Stimulated activated CD4-positive, alpha-beta T cell treated with anti-CD3 and anti-CD28 coated beads, Interleukin-4, amount 100 ng/mL, for 4 hours (primary cell): ENCODE measurements around the gene SLC8B1.

Experiments
- DNase-seq, 2 experiments: peaks; one replicate each; pipeline ENCODE4 v3.0.0-alpha.2; 2020

Gene SLC8B1

DNA sequence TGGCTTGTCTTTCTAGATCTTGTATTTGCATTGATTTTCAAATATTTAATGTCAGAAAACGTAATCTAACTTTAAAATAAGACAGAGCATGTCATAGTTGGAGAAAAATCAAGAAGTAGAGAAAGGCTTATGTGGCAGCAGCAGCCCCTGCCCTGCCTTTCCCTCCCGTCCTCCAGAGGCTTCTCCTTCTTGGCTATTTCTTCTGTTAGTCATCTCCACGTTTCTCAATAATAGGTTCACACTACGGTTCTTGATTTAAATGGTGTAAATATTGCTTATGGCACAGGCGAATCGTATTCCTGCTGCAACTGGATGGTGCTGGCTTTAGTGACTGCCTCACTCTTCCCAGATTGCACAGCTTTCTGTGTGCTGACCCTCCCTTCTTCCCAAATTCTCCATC is 42.8 kb downstream of the SLC8B1 start:
- DNase-seq, result no peak

DNA sequence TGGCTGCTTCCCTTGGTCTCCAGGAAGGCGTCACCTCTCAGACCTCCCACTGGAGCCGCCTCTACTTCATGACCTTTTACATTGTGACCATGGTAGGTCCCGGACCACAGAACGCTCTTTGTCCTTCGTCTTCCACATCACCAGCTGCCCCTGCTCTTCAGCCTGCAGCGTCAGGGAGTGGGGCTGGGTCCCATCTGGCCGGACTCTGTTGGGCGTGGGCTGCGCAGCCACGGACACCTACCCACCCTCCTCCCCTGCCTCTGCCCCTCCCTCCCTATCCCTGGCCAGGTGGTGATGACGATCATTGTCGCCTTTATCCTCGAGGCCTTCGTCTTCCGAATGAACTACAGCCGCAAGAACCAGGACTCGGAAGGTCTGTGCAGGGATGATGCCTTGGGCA is 43.3 kb downstream of the SLC8B1 start:
- no peak for DNase-seq

DNA sequence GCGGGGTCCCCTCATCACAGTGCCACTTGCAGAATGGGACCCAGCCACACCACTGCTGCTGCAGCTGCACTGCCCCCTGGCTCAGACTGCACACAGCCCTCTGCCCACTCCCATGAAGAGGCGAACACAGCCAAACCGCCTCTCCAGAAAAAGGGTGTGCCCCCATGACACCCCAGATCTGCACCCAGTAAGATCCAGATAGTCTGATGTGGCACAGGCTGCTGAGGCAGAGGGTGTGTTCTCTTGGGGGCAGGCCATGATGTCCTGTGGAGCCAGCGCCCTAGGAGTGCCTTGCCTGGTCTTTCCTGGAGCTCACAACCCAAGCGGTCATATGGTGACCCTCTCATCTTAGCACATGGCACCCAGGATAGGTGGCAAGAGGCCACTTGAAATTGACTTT is 44.4 kb downstream of the SLC8B1 start:
- DNase-seq, result no peak

DNA sequence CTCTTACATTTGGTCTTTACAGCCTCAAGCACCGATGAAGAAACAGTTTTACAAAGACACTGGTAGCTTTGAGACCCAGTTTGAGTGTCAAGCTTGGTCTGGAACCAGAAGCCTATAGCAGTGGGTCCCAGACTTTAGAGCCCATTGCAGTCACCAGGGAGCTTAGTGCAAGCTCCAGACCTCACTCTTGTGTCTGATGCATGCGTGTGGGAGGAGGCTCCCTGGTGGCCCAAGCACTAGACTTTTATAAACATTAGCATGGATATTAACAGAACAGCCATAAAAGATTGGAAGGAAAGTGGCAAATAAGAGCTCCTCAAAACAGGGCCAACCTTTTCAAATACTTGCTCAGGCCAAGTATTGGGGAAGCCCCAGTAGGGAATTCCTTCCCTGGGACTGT is 45.5 kb downstream of the SLC8B1 start:
- DNase-seq, result no peak

DNA sequence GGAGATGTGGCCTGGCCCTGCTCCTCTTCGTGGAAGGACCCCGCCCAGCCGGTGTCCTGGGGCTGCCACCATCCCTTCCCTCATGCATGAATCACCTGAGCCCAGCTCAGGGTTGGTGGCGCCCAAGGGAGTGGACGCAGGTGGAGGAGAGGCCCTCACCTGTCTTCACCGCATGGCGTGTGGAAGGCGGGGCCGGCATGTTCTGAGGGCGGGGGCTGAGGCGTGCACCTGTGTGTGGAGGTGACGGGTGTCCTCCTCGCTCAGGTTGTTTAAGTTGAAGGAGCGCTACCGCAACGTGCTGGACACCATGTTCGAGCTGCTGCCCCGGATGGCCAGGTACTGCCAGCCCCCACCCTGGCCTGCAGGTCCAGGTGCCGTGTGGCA is 47.0 kb downstream of the SLC8B1 start:
- no peak for DNase-seq

DNA sequence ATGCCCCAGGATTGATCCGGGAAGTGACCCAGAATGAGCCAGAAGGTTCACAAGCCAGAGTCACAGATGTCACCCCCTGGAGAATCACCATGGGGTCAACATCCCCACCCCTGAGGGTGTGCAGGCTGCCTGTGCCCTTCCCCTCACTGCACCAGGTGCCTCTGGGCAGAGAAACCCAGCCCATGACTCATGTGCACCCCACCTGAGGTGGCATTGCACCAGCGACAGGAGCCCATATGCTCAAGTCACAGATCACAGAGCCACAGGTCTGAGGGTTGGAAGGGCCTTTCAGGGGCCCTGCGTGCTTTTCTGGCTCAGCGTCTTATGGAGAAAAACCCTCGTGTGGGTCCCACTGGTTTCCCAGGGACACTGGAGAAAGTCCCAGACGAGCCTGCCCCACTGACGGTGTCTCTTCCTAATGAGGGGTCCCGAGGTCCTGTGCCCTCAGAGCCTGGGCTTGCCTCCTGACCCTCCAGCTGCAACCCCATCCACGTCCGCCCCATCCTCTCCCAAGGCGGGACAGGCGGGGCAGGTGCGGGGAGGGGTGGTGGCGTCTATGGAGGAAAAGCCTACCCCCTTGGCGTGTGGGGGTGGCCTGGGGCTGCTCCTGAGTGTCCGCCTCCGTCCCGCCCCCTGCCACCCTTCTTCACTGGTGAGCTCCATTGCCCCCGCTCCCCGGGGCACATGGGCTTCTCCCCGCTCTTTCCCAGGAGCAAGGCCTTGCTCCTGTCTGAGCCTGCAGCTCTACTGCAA is 47.6 kb downstream of the SLC8B1 start:
- DNase-seq, result no peak

DNA sequence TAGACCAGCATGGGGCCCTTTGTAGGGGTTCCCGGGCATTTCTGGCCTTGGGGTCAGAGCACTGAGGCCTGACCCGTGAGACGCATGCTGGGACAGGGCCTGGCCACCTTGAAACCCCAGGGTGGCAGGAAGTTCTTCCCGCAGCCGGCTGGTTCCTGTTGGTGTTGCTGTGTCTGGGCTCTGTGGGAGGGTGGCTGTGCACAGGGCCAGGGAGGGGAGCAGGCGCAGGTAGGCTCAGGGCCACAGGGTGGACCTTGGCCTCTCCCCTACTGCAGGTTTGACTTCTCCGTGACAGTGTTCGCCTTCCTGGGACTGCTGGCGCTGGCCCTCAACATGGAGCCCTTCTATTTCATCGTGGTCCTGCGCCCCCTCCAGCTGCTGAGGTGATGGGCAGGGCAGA is 48.2 kb downstream of the SLC8B1 start:
- no peak for DNase-seq

DNA sequence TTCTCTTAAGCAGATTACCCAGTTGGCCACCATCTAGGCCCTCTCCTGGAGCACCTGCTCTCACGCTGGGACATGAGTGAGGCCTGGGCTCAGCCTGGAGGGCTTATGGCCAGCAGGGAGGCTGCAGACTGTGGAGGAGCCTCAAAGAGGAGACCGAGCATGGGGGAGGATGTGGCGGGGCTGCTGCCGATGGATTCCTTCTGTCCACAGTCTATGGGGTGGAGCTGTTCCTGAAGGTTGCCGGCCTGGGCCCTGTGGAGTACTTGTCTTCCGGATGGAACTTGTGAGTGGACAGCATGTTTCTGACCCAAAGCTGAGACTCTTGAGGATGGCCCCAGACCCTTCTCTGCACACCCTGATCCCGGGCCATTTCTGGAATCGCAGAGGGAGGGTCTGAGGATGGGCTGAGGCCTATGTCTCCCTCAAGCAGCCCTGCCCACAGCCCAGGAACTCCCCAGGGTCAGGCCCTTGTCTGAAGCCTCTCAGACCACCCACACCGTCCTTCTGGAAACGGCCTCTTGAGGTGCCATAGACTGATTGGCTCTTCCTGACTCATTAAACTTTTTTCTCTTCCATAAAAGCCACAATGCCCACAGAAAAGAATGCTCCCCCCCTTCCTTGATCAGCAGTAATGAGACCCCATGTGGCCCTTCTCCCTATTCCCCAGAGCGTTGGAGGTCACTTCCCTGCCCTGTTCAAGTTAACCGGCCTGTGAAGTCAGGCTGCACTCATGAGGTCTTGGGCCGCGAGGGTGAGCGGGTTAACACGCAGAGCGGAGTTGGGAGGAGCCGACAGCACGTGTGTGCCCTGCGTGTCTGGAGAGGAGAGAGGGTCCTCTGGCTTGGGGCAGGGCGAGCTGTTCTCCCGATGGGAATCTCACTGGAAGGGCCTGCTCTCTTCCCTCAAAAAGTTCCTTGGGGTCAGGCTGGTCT is 49.0 kb downstream of the SLC8B1 start:
- DNase-seq, result no peak

DNA sequence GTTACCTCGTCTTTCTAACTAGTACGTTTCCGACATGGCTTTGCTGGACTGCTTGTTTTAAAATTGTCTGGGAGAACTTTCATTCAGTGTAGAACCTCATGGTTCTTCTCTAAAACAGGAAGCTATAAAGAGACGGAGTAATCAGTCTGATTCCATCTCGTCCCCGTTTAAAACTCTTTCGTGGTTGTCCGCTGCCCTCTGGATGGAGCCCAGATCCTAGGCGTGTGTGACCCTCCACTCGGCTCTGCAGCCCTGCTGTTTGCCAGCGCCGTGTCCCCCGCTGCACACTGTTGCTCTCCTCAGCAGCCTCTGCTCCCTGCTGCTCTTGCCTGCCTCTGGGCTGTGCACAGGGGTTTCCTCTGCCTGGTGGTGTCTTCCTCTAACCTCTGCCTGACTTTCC is 50.2 kb downstream of the SLC8B1 start:
- DNase-seq, result no peak

DNA sequence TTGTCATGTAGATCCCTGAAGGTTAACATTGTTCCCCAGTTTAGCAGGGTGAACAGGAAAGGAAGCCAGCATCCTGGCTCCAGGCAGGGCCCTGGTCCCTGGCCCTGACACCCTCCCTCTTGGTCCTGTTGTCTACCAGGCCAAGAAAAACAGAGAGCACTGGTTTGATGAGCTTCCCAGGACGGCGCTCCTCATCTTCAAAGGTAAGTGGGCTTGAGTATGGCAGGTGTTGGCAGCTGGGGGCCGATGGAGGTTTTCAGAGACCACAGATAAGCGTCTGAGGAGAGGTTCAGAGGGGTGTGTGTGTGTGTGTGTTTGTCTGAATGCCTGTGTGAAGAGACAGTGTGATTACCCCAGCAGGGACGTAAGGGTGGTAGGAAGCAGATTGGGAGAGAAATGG is 56.3 kb downstream of the SLC8B1 start:
- DNase-seq, result no peak

DNA sequence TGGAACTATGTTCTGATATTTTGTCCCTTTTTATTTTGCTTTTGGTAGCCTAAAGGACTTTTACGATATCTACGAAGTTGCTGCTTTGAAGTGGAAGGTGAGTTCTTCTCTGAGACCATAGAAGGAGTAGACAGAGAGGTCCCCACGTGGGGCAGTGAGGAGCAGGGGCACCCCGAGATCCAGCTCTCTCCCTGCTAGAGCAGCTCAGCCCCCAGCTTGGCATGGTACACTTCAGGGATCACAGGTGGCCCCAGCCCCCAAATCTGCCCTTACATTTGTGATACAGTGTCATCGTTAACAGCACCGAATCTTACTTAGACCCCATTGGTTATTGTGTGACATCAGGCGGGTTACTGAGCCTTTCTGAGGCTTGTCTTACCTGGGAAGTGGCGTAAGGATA is 56.8 kb downstream of the SLC8B1 start:
- no peak for DNase-seq

DNA sequence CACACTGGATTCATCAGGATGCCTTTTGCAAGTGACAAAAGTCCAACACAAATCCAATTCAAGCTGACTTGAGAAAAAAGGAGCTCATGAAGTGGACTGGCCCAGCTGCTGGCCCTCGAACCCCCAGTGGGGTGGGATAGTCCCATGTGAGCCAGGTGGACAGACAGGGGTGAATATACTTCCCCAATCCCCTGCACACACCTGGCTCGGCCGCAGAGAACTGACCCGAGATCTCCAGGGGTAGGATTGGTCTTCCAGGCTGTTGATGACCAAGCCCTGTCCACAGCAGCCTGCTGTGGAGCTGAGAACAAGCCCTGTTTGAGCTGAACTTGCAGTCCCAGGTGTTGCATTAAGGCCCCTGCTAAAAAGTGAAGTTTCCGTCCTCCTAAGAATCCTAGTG is 57.4 kb downstream of the SLC8B1 start:
- no peak for DNase-seq

DNA sequence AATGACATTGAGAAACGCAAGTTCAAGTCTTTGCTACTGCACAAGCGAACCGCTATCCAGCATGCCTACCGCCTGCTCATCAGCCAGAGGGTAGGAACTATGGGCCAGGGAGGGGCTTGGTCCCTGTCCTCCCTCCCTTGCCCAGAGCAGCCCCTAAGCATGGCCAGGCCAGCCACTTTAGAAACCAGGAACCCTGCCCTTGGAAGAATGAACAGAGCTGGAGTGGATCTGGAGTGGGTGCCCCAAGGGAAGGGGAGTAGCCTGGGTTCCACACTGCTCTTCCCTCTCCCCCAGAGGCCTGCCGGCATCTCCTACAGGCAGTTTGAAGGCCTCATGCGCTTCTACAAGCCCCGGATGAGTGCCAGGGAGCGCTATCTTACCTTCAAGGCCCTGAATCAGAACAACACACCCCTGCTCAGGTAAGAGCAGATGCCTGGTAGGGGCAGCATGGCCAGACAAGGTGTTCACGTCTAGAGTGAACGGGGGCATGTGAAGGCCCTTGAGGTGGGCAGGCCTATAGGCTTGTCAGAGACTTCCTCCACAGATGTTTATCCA is 57.9 kb downstream of the SLC8B1 start:
- no peak for DNase-seq

DNA sequence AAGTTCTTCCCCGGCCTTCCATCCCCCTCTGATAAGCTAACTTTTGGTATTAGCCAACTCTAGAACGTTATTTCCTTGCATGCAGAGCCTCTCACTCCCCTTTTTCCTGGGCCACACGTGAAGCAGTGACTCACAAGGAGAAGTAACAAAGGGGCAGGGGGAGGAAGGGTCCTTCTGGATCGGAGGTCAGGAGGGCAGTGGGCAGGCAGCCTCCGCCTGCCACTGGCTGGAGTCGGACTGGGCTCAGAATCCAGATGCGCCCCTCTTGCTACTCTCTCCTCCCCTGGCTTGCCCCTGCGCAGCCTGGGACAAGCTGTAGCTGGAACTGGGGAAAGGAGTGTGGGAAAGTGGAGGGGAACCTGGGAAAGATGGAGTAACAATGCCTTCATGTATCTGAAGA is 58.6 kb downstream of the SLC8B1 start:
- DNase-seq, result no peak

DNA sequence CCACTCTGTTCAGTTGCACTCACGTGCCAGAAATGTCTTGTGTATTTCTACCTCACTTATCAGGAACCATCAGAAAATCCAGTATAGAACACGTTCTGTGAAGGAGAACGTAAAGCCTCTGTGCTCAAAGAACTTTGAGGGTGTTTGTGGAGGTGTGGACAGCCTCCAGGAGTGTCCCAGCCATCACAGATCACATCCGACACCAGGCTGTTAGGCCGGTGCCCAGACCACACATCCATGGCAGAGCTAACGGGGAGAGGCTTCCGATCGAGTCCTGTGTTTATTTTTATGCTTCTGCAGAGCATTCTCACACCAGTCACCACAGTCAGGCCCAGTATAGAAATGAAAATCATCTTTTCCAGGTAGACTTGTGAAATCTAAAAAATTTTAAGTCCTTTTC is 60.1 kb downstream of the SLC8B1 start:
- no peak for DNase-seq

DNA sequence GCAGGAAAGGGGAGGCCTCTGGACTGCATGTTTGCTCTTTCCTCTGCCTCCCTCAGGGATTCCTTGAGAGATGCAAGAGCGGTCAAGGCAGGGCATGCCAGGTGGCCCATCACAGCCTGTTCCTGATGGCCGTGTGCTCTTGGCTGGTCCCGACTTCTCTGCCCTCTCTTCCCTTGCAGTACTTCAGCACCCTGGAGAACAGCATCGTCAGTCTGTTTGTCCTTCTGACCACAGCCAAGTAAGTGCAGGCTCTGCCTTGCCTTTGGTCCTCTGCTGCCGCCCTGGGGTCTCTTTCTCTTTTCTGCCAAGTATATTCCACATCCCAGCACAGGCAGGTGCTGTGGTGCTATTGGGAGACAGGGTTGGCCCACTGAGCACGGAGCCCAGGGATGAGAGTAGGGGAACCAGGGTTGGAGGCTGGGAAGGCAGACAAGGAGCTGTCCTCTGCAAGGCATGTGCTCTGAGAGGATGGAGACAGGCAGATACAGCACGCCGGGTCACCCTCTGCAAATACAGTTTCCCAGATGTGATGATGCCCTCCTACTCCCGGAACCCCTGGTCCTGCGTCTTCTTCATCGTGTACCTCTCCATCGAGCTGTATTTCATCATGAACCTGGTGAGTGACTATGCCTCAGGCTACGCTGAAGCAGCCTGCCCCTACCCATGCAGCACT is 61.7 kb downstream of the SLC8B1 start:
- DNase-seq, result no peak

DNA sequence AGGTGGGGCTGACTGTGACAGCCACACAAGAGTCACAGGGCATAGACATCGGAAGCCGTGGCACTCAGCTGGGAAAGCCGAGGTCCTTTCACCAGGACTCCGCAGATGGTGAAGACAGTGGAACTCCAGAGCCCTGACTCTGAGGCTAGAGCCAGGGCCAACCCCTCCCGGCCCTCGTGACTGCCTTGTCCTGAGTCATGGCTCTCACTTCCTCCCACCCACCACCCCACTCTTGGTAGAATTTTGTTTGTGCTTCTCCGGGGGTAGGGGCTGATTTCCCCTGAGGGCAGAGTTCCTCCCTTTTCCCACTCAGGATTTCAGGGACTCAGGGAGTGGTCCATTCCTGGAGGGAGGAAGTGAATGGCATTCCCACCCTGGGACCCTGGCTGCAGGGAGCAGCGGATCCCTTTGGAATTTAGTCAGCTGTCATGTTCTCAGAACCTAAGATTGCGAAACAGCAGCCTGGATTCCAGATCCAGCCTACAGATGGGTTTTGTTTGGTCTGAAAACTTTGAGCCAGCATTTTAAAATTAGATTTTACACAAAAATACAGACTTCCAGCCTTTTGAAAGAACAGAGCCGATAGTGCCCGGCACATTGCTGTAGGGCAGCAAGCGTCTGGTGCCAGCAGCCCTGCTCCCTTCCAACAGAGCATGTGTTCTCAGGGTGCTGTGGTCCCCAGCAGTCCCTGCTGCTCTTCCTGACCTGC is 62.9 kb downstream of the SLC8B1 start:
- DNase-seq, result no peak

DNA sequence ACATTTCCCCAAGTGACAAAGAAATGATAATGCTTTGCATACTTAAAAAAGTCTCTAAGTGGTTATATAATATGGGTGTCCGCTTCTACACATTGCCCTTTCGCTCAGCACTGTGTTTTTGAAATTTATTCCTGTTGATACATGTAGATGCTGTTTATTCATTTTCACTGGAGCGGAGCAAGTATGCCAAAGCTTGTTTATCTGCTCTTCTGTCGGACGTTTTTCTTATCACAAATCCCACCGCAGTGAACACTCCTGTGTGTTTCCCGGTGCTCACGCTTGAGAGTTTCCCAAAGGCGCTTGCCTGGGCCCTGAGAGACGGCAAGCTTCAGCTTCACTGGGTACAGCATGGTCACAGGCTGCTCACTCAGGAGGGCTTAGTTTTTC is 63.5 kb downstream of the SLC8B1 start:
- DNase-seq, result no peak

DNA sequence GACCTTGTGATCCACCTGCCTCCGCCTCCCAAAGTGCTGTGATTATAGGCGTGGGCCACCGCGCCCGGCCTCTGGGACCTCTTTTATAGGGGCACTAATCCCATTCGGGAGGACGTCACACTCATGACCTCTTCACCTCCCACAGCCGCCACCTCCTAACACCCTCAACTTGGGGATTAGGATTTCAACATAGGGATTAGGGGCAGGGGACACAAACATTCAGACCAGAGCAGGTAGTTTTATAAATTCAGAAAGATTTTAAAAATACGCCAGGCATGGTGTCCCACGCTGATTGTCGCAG is 64.2 kb downstream of the SLC8B1 start:
- no peak for DNase-seq

DNA sequence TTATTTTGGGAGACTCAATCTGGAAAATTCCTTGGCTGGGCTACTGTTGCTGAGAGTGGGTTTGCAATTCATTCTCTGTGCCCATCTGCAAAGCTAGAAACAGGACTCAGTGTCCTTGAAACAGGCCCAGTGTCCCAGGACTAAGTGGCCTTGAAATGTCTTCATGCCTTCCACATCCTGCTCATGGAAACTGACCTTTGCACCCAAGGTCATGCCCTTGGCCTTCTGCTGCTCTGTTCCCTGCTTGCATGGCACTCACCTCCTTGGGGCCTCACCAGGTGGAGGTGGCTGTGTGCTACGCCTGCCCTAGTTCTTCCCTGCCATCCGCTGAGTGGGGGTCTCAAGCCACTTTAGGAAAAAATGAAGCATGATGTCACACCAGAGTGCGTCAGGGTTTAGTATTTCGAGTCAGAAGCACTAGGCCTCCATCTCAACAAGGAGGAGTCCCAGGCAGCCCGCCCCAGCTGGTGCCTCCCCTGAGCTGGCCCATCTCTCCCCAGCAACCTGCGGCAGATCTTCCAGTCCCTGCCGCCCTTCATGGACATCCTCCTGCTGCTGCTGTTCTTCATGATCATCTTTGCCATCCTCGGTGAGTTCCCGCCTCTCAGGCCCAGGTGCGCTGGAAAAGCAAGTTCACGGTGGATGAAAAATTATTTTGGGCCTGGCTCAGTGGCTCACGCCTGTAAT is 65.5 kb downstream of the SLC8B1 start:
- DNase-seq, result no peak

DNA sequence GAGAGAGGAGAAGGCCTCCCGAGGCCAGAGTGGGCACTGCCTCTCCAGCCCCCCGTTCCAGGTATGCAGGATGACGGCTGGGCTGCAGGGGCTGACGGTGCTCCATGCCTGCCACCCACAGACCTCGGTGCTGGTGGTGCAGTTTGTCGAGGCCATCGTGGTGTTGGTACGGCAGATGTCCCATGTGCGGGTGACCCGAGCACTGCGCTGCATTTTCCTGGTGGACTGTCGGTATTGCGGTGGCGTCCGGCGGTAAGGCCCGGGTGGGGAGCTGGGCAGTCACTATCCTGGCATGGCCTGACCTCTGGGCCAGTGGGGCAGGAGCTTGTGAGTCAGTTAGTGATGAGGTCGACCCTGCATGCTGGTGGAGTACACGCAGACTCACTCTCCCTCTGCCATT is 66.3 kb downstream of the SLC8B1 start:
- DNase-seq, result no peak

DNA sequence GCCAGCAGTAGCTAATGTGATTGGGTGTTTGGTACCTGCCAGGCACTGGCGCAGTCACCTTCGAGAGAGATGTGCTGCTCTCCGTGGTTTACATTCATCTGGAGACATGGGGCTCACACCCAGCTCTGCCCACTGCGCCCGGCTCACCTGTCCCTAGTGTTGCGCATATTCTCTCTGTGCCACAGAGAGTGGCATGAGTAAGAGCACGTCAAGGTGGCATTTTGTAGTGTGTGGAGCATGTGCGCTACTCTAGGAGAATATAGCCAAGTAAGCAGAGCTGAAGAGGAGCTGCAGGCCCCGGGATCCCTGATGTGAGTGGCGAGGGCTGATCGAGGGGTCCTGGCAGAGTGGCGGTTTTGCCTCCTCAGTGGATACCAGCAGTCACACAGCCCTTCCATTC is 66.8 kb downstream of the SLC8B1 start:
- no peak for DNase-seq

DNA sequence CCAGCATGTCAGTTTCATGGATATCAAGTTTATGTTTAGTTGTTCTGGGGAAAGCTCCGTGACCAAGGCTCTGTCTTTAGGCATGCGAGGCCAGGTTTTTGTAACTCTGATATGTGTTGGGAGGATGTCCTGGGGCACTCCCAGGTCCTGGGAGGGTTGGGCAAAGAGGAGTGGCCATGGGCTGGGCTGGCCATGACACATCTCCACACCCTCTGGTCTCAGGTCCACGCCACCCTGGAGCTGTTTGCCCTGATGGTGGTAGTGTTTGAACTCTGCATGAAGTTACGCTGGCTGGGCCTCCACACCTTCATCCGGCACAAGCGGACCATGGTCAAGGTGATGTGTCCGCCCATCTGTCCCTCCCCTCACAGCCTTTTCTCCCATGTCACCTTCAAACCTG is 67.3 kb downstream of the SLC8B1 start:
- no peak for DNase-seq
